ENCODE data around the gene PMPCB.
"Not testable (repeated sequence)": the region's sequence is repeated elsewhere in the genome, so short reads cannot be mapped to it uniquely, and the experiment has no call there.

Gene PMPCB

GRCh38 chr7:103296901-103297836, at the start of gene PMPCB:
TSS of gene PMPCB (plus strand) at chr7:103297435. CDS start at chr7:103297460, 25 bp downstream.
- peak; percentile 96 for DNase-seq

GRCh38 chr7:103253699-103254506, 43.3 kb upstream of the PMPCB start:
- not testable (repeated sequence) for DNase-seq

- DNase-seq, result not testable (repeated sequence)
Observed at GRCh38 chr7:103264054-103264453, 33.2 kb upstream of the PMPCB start.

- DNase-seq, result not testable (repeated sequence)
Observed at GRCh38 chr7:103266229-103266628, 31.0 kb upstream of the PMPCB start.

- DNase-seq, result not testable (repeated sequence)
Observed at GRCh38 chr7:103273374-103273773, 23.9 kb upstream of the PMPCB start.

GRCh38 chr7:103274867-103275266, 22.4 kb upstream of the PMPCB start:
- DNase-seq, result not testable (repeated sequence)

GRCh38 chr7:103278195-103278594, 19.0 kb upstream of the PMPCB start:
- not testable (repeated sequence) for DNase-seq

GRCh38 chr7:103279636-103279962, 17.6 kb upstream of the PMPCB start:
- DNase-seq, result not testable (repeated sequence)

- peak; percentile 88 for DNase-seq
Observed at GRCh38 chr7:103279963-103280802, 17.1 kb upstream of the PMPCB start.

- not testable (repeated sequence) for DNase-seq
Observed at GRCh38 chr7:103280803-103281155, 16.5 kb upstream of the PMPCB start.

GRCh38 chr7:103282802-103283427, 14.3 kb upstream of the PMPCB start:
- not testable (repeated sequence) for DNase-seq

- no peak for DNase-seq
Observed at GRCh38 chr7:103292122-103292521, 5.1 kb upstream of the PMPCB start.

- DNase-seq, result no peak
Observed at GRCh38 chr7:103293526-103293925, 3.7 kb upstream of the PMPCB start.

GRCh38 chr7:103297837-103298179, 573 bp downstream of the PMPCB start:
- no peak for DNase-seq

GRCh38 chr7:103299660-103300059, 2.4 kb downstream of the PMPCB start:
- DNase-seq, result no peak

GRCh38 chr7:103301441-103301840, 4.2 kb downstream of the PMPCB start:
- no peak for DNase-seq

GRCh38 chr7:103307503-103308231, 10.4 kb downstream of the PMPCB start:
- no peak for DNase-seq

GRCh38 chr7:103314852-103315251, 17.6 kb downstream of the PMPCB start:
- DNase-seq, result no peak

GRCh38 chr7:103316380-103316941, 19.2 kb downstream of the PMPCB start:
- DNase-seq, result no peak

GRCh38 chr7:103317009-103317408, 19.8 kb downstream of the PMPCB start:
- DNase-seq, result no peak

GRCh38 chr7:103325744-103326143, 28.5 kb downstream of the PMPCB start:
- DNase-seq, result no peak
